Activated T-helper 1 cell treated with anti-CD3 and anti-CD28 coated beads, Interleukin-2, amount 50 U/mL, for 16 hours (primary cell): ENCODE results near the gene MACROH2A1.

ENCODE experiments used
- DNase-seq, 2 donors: peaks; one replicate each; pipeline ENCODE4 v3.0.0-alpha.2; 2020; ENCODE audit warnings: low read depth in 1 of 2, low spot score in 1 of 2

MACROH2A1 gene

GRCh38 chr5:135398855-135399793 lies at the start of gene MACROH2A1:
TSS of gene MACROH2A1 (minus strand) at chr5:135399231. CDS start at chr5:135389093, 10,138 bp downstream.
- peak; percentile 58 to 67 for DNase-seq

- no peak for DNase-seq
These were observed 49.2 kb upstream of the MACROH2A1 start for GRCh38 chr5:135448071-135448739.

- DNase-seq = no peak
These were observed 48.4 kb upstream of the MACROH2A1 start, which contains the start of gene DCANP1 for GRCh38 chr5:135447298-135447929. TSS of gene DCANP1 (minus strand) at chr5:135447348. CDS start at chr5:135447108, 240 bp downstream.

- DNase-seq = no peak
These were observed 47.6 kb upstream of the MACROH2A1 start for GRCh38 chr5:135446615-135447014.

- DNase-seq = no peak
These were observed 47.2 kb upstream of the MACROH2A1 start for GRCh38 chr5:135446206-135446605.

- no peak for DNase-seq
These were observed 46.4 kb upstream of the MACROH2A1 start for GRCh38 chr5:135445306-135445985.

GRCh38 chr5:135444881-135445280 lies 45.9 kb upstream of the MACROH2A1 start:
- DNase-seq = no peak

- no peak for DNase-seq
These were observed 45.3 kb upstream of the MACROH2A1 start for GRCh38 chr5:135444360-135444759.

GRCh38 chr5:135443161-135443960 lies 44.3 kb upstream of the MACROH2A1 start:
- no peak for DNase-seq

- DNase-seq = no peak
These were observed 43.6 kb upstream of the MACROH2A1 start for GRCh38 chr5:135442431-135443160.

- no peak for DNase-seq
These were observed 42.9 kb upstream of the MACROH2A1 start for GRCh38 chr5:135441919-135442318.

GRCh38 chr5:135441350-135441831 lies 42.4 kb upstream of the MACROH2A1 start:
- no peak for DNase-seq

GRCh38 chr5:135440916-135441315 lies 41.9 kb upstream of the MACROH2A1 start:
- DNase-seq = no peak

GRCh38 chr5:135439231-135440205 lies 40.5 kb upstream of the MACROH2A1 start:
- DNase-seq = no peak

GRCh38 chr5:135438636-135439221 lies 39.7 kb upstream of the MACROH2A1 start:
- DNase-seq = no peak

GRCh38 chr5:135437796-135438560 lies 38.9 kb upstream of the MACROH2A1 start:
- no peak for DNase-seq

- no peak for DNase-seq
These were observed 38.4 kb upstream of the MACROH2A1 start for GRCh38 chr5:135437422-135437795.
